GM08714 (cell line): ENCODE measurements around the gene LMBR1.
"Not testable (repeated sequence)": the region's sequence is repeated elsewhere in the genome, so short reads cannot be mapped to it uniquely, and the experiment has no call there.

Experiments used
- H3K4me3 ChIP-seq: fragments of 200-500 bp; sonication (Bioruptor generic); 2 replicates; pipeline ENCODE4 v1.5.1; 2014; ENCODE audit warnings: mild to moderate bottlenecking, low read length, inconsistent platforms
- ZNF274 ChIP-seq: IDR thresholded peaks from 2 replicates; pipeline ENCODE4 v1.6.1; 2012; ENCODE audit warnings: mild to moderate bottlenecking, low read depth, low read length

LMBR1 gene

GRCh38 chr7:156642306-156643045, 250.5 kb downstream of the LMBR1 start:
- no peak for TF ChIP-seq ZNF274
- no peak overlapping the region for H3K4me3 ChIP-seq

GRCh38 chr7:156640949-156641485, 252.0 kb downstream of the LMBR1 start:
- TF ChIP-seq ZNF274 = no peak
- H3K4me3 ChIP-seq = peak overlapping the region; percentile 92

- no peak for TF ChIP-seq ZNF274
- H3K4me3 ChIP-seq = peak within 1 kb of the TSS; percentile 92
Observed at GRCh38 chr7:156640257-156640948, 252.6 kb downstream of the LMBR1 start, which contains the start of gene RNF32. Gene RNF32 (plus strand): TSS chr7:156640774. CDS start chr7:156643878, 3,104 bp downstream.

- TF ChIP-seq ZNF274 = no peak
- peak overlapping the region; percentile 83; the same call in 1 of the 2 replicates for H3K4me3 ChIP-seq
Observed at GRCh38 chr7:156639426-156640256, 253.3 kb downstream of the LMBR1 start.

GRCh38 chr7:156638443-156639077, 254.4 kb downstream of the LMBR1 start:
- H3K4me3 ChIP-seq = no peak overlapping the region; the same call in 1 of the 2 replicates
- no peak for TF ChIP-seq ZNF274

- H3K4me3 ChIP-seq = not testable (repeated sequence)
Observed at GRCh38 chr7:156637093-156637492, 255.9 kb downstream of the LMBR1 start.

GRCh38 chr7:156635529-156636385, 257.2 kb downstream of the LMBR1 start:
- TF ChIP-seq ZNF274 = no peak

GRCh38 chr7:156634117-156634516, 258.9 kb downstream of the LMBR1 start:
- H3K4me3 ChIP-seq = no peak overlapping the region
- TF ChIP-seq ZNF274 = no peak

More at GRCh38 chr7:156635529-156636385, 257.2 kb downstream of the LMBR1 start:
- no peak overlapping the region for H3K4me3 ChIP-seq

GRCh38 chr7:156629873-156630272, 263.1 kb downstream of the LMBR1 start:
- TF ChIP-seq ZNF274 = no peak

GRCh38 chr7:156628562-156628961, 264.4 kb downstream of the LMBR1 start:
- no peak overlapping the region for H3K4me3 ChIP-seq

More at GRCh38 chr7:156629873-156630272, 263.1 kb downstream of the LMBR1 start:
- no peak overlapping the region for H3K4me3 ChIP-seq

More at GRCh38 chr7:156628562-156628961, 264.4 kb downstream of the LMBR1 start:
- TF ChIP-seq ZNF274 = no peak
